ENCODE data around the gene ADGRB2. TPM values are rescaled to one million over a fixed set of nuclear protein-coding genes. Genes with fewer than 3 reads are reported as not detected.

ADGRB2 gene
- polyA plus RNA-seq, 1 experiment, result 9.2 TPM

- Histone ChIP-seq H3K36me3 (ENCODE audit: control insufficient read depth, insufficient read depth, low read length) (no peaks in the 10 kb centered on the region), H3K4me3 (ENCODE audit: low read depth, low read length) (no peak overlapping the region), H3K27me3 (ENCODE audit: control insufficient read depth, insufficient read depth, low read length) (peaks cover 8% of the 10 kb centered on the region)
- CTCF ChIA-PET, result interaction anchor here (0.6 to 2.8 kb wide), 3 partner anchors 9 to 197 kb away, joined by 3 to 11 read pairs (median 3); no protein-coding TSS in a partner anchor
- no peak for TF ChIP-seq CTCF (IDR thresholded peaks at IDR 0.05; ENCODE audit: insufficient read depth, low read depth, low read length)
- POLR2A ChIA-PET, result no interaction called here
- no peak for DNase-seq (ENCODE audit: low read depth)
Observed at GRCh38 chr1:31767225-31767624, 3.1 kb upstream of the ADGRB2 start.

- Histone ChIP-seq H3K36me3 (ENCODE audit: control insufficient read depth, insufficient read depth, low read length) (no peaks in the 10 kb centered on the region), H3K4me3 (ENCODE audit: low read depth, low read length) (no peak overlapping the region), H3K27me3 (ENCODE audit: control insufficient read depth, insufficient read depth, low read length) (peaks cover 2% of the 10 kb centered on the region; the same call in 1 of the 2 replicates)
- ChIA-PET CTCF (interaction anchor here (0.6 to 2.8 kb wide), 7 partner anchors 10 to 307 kb away, joined by 3 to 11 read pairs (median 4); partner anchors contain the start of gene TMEM39B), POLR2A (no interaction called here)
- TF ChIP-seq CTCF (IDR thresholded peaks at IDR 0.05; ENCODE audit: insufficient read depth, low read depth, low read length), result no peak
- DNase-seq (ENCODE audit: low read depth), result no peak
Observed at GRCh38 chr1:31765516-31765915, 1.4 kb upstream of the ADGRB2 start.

DNA sequence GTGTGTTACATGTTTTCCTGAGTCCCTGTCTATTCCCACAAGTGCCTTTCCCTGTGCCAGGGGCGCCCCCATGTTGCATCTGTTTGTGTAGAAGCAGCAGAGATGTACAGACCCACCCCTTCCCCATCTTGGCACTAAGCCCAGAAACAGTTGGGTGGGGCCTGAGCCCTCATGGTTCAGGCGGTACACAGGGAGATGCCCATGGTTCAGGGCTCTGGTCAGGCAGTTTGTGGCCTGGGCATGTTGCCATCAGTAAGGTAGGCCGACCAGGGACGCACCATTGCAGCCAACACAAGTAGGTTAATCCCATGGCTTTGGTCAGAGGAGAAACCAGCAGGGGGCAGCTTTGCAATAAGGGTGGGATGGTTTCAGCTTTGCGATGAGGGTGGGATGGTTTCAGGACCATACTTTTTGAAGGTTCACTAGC, 914 bp upstream of the ADGRB2 start:
- no peak for DNase-seq (ENCODE audit: low read depth)
- H3K4me3 ChIP-seq (ENCODE audit: low read depth, low read length), result no peak overlapping the region
- peak; percentile 42 for TF ChIP-seq CTCF (IDR thresholded peaks at IDR 0.05; ENCODE audit: insufficient read depth, low read depth, low read length)
- H3K36me3 ChIP-seq (ENCODE audit: control insufficient read depth, insufficient read depth, low read length), result no peaks in the 10 kb centered on the region
- H3K27me3 ChIP-seq (ENCODE audit: control insufficient read depth, insufficient read depth, low read length), result peaks cover 2% of the 10 kb centered on the region; the same call in 1 of the 2 replicates
- CTCF ChIA-PET, result interaction anchor here (0.6 to 2.8 kb wide), 6 partner anchors 15 to 308 kb away, joined by 3 to 11 read pairs (median 4); partner anchors contain the start of gene TMEM39B
- POLR2A ChIA-PET, result no interaction called here

DNA sequence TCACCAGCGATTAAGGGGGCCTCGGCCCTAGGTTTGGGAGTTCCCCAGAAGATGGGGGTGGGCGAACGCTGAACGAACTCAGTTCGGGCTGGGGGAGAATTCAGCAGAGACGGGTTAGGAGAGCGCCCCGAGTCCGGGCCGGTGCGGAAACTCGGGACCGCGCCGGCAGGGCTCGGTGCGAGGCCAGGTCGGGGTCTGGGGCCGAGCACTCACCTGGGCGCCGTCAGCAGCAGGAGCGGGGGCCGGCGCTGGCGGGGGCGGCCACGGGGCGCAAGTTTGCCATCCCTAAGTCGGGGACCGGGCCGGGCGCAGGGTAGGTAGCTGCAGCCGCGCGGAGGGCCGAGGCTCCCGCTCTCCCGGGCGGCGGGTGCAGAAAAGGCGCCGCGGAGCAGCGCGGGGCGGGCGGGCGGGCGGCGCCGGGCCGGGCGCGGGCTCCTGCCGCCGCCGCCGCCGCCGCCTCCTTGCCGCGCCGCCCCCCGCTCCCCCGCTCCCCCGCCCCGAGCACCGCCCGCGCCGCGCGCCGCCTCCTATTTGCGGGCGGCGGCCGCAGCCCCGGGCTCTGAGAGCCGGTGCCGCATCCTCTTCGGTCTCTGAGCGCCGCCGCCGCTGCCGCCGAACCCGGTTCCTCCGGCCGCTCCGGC, 349 bp downstream of the ADGRB2 start:
- Histone ChIP-seq H3K27me3 (ENCODE audit: control insufficient read depth, insufficient read depth, low read length) (peaks cover 2% of the 10 kb centered on the region; the same call in 1 of the 2 replicates), H3K4me3 (ENCODE audit: low read depth, low read length) (peak overlapping the region; percentile 57), H3K36me3 (ENCODE audit: control insufficient read depth, insufficient read depth, low read length) (no peaks in the 10 kb centered on the region)
- ChIA-PET POLR2A (no interaction called here), CTCF (interaction anchor here (0.6 to 6.7 kb wide), 13 partner anchors 11 to 345 kb away, joined by 3 to 53 read pairs (median 4); no protein-coding TSS in a partner anchor)
- no peak for TF ChIP-seq CTCF (IDR thresholded peaks at IDR 0.05; ENCODE audit: insufficient read depth, low read depth, low read length)
- DNase-seq (ENCODE audit: low read depth), result no peak

DNA sequence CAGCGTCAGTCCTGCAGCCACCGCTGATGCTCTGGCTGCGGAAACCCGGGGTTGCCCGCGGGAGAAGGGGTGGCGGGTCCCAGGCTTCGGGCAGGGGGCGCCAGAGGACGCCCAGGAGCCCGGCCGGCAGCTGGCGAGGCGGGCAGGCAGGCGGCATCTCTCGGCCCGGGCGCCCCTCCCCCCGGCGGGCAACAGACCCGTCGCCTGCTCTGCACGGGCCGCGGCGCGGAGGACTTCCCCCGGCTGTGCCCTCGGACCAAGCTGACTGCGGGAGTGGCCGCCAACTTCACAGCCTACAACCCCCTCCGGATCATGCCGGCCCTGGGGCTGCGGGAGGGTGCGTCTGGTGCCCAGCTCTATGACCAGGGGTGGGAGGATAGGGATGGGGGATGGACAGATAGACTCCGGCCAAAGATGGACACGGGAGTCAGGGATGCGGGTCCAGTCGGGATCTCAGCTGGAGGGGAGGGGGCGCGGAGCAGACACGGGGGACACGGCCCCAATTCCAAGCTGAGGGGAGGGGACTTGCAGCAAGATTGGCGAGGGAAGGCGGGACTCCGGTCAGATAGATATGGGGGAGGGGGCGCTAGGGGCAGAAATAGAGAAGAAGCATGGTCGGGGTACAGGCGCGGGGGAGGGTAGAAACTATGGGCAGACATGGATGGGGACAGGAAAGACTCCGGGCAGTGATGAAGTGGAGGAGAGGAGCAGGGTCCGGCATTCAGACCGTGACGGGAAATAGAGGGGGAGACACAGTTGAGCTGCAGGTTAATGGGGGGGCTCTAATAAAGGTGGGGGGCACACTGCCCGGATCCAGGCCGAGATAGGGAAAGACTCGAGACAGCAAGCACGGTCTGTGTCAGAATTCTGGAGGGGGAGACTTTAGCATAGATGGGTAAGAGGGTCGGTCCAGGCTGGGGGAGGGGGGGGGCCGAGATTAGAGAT, 1.1 kb downstream of the ADGRB2 start:
- CTCF ChIA-PET, result interaction anchor here (0.5 to 6.7 kb wide), 23 partner anchors 9 to 345 kb away, joined by 3 to 53 read pairs (median 4); no protein-coding TSS in a partner anchor
- Histone ChIP-seq H3K36me3 (ENCODE audit: control insufficient read depth, insufficient read depth, low read length) (no peaks in the 10 kb centered on the region), H3K27me3 (ENCODE audit: control insufficient read depth, insufficient read depth, low read length) (peaks cover 2% of the 10 kb centered on the region; the same call in 1 of the 2 replicates), H3K4me3 (ENCODE audit: low read depth, low read length) (peak overlapping the region; percentile 57)
- no peak for DNase-seq (ENCODE audit: low read depth)
- POLR2A ChIA-PET, result no interaction called here
- TF ChIP-seq CTCF (IDR thresholded peaks at IDR 0.05; ENCODE audit: insufficient read depth, low read depth, low read length), result peak; percentile 60

Data from BJ (cell line).